CD4-positive, alpha-beta T cell treated with Interleukin-4 for 4 hours (primary cell): ENCODE results near the gene USP24.
"Not testable (repeated sequence)": the region's sequence is repeated elsewhere in the genome, so short reads cannot be mapped to it uniquely, and the experiment has no call there.

Experiments used
- DNase-seq: peaks from one replicate; pipeline ENCODE4 v3.0.0-alpha.2; 2020

The USP24 gene

DNA sequence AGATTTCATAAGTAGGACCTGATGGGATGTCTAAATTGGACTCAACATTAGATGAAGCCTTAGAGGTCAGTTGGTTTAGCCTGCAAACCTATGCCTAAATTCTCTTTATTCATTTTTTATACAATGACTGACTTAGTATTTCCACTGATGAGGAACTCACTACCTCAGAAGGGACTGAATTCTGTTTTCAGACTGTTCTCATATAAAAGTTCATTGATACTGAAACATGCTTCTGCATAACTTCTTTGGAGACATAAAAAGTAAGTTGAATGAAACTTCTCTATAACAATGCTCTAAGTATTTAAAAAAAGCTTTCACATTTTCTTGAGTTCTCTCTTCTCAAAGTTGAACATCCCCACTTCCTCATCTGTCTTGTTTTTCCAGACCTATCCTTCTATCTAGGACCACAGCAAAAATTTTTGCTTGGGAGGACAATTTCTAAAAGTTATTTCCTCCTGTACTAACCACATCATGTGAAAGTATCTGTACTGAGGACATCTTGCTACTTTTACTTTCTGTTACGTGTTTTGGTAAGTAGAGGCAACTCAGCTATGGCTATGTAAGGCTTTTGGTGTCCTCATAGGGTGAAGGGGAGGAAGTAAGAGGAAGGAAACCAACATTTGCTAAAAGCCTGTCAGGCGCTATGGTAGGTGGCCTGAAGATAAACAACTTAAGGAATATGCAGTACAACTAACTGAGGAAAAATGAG lies 64.1 kb downstream of the USP24 start:
- peak; percentile 47 for DNase-seq

- DNase-seq, result no peak
Observed at GRCh38 chr1:55148676-55149075, 66.5 kb downstream of the USP24 start.

- no peak for DNase-seq
Observed at GRCh38 chr1:55147524-55147923, 67.6 kb downstream of the USP24 start.

DNA sequence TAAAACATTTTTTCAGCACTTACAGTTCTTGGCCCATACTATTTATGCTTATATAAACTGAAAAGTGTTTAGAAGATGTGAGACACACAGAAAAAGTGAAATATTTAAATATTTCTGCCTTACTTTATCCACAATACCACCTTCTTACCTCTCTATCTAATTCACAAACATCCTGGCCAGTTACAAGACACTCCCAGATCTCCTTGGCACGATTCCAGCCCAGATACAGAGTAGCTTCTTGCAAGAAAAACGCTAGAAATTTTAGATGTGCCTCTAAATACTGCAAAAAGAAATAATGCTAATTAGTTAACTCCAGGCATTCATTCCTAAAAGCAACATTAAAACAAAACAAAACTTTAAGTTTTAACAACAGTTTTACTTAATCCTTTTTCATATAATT lies 68.4 kb downstream of the USP24 start:
- DNase-seq, result no peak

GRCh38 chr1:55144886-55145285 lies 70.3 kb downstream of the USP24 start:
- DNase-seq, result no peak

- DNase-seq, result no peak
Observed at GRCh38 chr1:55143684-55144083, 71.5 kb downstream of the USP24 start.

- DNase-seq, result no peak
Observed at GRCh38 chr1:55141295-55141893, 73.8 kb downstream of the USP24 start.

GRCh38 chr1:55140546-55140983 lies 74.6 kb downstream of the USP24 start:
- peak; percentile 82 for DNase-seq

DNA sequence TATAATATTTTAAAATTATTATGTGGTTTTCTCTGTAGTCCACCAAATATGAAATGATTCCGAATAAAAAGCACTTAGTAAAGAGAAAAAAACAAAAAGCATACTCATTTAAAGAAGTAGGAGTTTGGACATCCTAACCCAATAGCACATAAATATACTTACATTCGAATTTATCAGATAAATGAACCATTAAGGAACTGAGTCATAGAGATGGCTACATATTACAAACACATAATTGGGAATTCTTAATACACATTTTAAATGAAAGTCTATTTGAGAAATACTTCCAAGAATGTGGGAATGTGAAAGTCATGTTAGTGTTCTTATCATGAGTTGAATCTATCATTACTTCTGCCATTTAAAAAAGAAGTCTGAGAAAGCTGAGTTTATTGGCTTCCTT lies 75.0 kb downstream of the USP24 start:
- DNase-seq, result no peak

GRCh38 chr1:55138823-55139222 lies 76.3 kb downstream of the USP24 start:
- peak; percentile 25 for DNase-seq

DNA sequence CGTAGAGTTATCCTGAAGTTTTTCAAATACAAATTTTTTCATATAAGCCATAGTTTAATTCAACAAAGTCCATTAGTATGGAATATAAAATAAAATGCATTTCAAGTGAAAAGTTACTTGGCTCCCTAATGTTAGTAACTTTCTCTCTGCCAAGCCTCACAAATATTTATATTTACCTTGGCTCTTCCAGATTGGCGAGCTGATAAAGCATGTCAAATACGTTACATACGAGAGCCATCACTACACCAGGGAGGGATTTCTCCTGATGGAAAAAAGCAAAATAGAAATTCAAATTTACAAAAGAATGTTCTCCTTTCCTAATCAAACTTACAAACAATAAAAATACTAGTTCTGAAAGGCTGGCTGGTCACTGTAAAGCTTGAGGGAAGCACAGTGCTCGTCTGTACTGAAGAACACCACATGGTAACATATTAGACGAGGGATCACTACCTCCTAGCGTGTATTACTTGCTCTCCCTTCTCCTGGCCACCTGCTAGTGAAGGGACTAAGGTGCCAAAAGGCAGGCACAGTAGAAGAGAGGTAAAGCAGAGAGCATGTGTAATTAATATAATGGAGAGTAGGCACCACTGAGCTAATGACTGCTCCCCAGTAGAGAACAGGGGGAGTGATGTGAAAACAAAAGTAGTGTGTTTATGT lies 80.9 kb downstream of the USP24 start:
- no peak for DNase-seq

GRCh38 chr1:55131801-55132200 lies 83.4 kb downstream of the USP24 start:
- DNase-seq, result no peak

- no peak for DNase-seq
Observed at GRCh38 chr1:55131218-55131617, 83.9 kb downstream of the USP24 start.

DNA sequence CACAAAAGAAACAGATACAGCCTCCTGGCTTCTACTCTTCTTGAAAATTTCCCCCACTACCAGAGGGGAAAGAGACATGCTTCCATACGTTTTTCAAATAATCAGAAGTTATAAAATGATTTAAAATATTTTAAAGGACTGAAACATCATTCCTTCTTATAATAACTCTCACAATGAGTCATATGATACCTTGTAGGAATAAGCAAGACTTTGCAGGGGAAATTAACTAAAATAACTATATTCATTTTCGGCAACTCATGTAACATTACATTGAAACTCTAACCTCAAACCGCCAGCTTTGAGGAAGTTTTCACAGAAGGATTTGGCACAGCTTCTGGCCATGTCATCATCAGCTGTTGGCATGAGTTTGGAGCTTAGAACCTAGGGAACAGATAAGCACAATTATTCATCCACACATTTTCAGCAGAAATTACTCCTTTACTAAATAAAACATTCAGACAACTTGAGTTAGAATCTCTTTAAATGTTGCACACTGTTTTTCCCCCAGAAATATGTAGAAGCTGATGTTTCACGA lies 85.9 kb downstream of the USP24 start:
- DNase-seq, result no peak

DNA sequence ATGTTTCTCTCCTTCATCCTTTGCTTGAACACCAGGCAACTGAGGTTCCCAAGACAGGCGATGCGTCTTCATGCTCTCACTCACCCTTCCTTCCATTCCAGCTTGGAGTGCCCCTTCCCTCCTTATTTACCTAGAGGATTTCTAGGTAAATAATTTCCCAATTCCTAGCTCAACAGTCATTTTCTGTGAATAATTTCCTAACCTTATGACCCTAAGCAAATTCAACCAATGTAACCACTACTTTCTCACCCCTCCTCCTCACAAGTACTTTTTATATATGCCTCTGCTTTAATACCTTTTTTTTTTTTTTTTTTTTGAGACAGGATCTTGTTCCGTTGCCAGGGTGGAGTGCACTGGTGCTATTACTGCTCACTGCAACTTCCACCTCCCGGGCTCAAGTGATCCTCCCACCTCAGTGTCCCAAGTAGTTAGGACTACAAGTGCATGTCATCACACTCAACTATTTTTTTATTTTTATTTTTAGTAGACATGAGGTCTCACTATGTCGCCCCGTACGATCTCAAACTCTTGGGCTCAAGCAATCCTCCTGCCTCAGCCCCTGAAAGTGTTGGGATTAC lies 86.7 kb downstream of the USP24 start:
- no peak for DNase-seq

DNA sequence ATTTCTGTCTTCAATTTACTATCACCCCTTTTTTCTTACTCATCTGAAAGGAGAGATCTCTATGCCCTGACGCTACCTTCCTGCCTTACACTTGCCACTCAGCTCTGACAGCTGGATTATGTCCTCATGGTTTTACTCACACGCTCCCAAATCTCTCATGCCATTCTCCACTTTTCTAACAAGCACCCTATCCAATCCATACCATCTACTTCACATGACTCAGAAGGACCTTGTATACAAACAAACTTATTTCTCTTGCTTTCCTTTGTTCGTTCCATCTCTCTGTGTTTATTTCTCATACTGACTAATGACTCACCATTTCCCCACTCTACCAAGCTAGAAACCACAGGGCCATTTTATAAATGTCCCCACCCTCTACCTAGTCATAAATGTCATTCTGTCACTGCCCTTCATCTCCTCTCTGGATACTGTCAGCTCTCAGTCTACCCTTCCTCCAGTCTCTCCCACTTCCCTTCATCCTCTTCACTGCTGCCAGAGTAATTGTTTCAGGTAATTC lies 87.3 kb downstream of the USP24 start:
- DNase-seq, result peak; percentile 63

DNA sequence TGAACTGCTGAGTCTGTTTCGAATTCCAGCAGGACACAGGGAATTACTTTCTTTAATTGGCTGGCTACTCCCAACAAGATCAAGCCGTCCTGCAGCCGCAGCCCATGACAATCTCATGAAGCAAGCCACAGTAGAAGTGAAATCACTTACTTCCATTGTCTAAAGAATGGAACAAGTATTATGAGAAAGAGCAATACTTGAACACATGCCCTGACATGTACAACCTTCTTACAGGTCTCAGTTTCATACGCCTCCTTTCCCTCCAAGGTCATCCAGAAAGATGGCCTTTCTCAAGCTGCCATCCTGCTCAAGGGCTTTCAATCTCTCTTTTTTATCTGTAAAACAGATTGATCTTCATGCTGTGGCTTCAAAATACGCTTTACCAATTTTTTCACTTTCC lies 90.7 kb downstream of the USP24 start:
- no peak for DNase-seq

DNA sequence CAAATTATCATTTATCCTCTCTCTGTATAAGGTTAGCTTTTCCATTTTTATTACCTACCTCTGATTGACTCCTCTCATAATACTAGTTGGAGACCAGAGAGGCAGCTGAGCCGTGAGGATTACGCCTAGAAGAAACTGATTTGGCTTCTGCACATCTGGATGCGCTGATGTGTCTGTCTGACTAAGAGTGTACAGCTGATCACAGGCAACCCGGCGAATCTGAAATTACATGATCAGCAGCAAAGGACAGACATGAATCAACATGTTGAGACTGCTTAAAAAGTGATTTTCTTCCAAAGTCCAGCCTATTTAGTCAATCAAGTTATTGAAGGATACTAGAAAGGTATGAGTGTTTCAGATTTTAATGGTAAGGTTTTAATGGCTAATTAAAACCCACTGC lies 94.6 kb downstream of the USP24 start:
- no peak for DNase-seq

DNA sequence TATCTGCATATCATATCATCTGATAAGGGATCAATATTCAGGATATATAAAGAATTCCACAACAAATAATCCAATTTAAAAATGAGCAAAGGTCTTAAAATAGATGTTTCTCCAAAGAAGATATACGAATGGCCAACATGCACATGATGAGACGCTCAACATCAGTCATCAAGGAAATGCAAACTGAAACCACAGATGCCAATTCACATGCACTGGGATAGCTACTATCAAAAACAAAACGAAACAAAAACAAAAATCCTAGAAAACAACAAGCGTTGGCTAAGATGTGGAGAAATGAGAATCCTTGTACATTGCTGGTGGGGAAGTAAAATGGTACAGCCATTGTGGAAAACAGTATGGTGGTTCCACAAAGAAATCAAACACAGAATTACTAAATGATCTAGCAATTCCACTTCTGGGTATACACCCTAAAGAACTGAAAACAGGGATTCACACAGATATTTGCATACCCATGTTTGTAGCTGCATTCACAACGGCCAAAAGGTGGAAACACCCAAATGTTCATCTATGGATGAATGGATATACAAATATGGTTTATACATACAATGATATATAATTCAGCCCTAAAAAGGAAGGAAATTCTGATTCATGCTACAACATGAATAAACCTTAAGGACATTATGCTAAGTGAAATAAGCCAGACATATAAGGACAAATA lies 96.4 kb downstream of the USP24 start:
- no peak for DNase-seq

- no peak for DNase-seq
Observed at GRCh38 chr1:55117941-55118340, 97.2 kb downstream of the USP24 start.

DNA sequence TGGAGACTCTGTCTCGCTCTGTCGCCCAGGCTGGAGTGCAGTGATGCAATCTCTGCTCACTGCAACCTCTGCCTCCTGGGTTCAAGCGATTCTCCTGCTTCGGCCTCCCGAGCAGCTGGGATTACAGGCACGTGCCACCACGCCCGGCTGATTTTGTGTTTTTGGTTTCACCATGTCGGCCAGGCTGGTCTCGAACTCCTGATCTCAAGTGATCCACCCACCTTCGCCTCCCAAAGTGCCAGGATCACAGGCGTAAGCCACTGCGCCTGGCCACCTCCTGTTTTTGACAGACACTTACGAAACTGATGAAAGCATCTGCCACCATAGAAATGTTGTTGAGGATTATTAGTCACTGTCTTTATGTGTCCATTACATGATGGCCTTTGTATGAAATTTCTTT lies 106.2 kb downstream of the USP24 start:
- DNase-seq, result not testable (repeated sequence)

- no peak for DNase-seq
Observed at GRCh38 chr1:55107101-55107500, 108.1 kb downstream of the USP24 start.

DNA sequence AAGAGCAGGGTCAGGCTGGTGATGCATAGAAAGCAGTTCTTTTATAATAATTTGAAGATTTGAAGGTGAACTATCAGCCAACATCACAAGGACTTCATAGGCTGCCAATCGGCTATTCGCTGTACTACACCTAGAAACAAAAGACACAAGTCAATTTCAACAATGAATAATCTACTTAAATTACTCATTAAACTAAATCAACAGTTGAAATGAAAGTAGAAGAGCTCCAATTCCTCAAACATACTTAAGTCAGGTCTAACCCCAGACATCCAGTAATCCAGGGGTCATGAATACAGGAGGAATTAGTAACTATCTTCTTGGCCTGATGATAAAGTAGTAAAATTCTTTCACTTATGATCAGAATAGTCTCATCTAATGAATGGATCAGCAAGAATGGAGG lies 111.3 kb downstream of the USP24 start:
- no peak for DNase-seq
